ENCODE results near the gene DCP1A.
A peak's percentile ranks its signal among the peaks of the same experiment; 100 is the strongest.

Gene DCP1A

GRCh38 chr3:53255775-53256703 lies 91.3 kb downstream of the DCP1A start, which contains the start of gene TKT (continued):
- TF ChIP-seq ESRRG (CRISPR knock-in tag; IDR thresholded peaks at IDR 0.05), result peak; percentile 96
- no peak for TF ChIP-seq ARNTL (CRISPR knock-in tag; IDR thresholded peaks at IDR 0.05; ENCODE audit: borderline replicate concordance, low read depth)
- no peak for TF ChIP-seq TOX (CRISPR knock-in tag; IDR thresholded peaks at IDR 0.05; ENCODE audit: borderline replicate concordance)
- TF ChIP-seq PATZ1 (CRISPR knock-in tag; IDR thresholded peaks at IDR 0.05; ENCODE audit: borderline replicate concordance), result no peak
- no peak for TF ChIP-seq ZFP30 (CRISPR knock-in tag; IDR thresholded peaks at IDR 0.05)
- TF ChIP-seq SNAI2 (CRISPR knock-in tag; IDR thresholded peaks at IDR 0.05), result no peak
- no peak for TF ChIP-seq ZNF565 (CRISPR knock-in tag; conservative IDR thresholded peaks at IDR 0.05; ENCODE audit: low read depth)
- 0 out of 2 replicates have a peak, but pooled peaks have one; percentile 21 for TF ChIP-seq ISL1 (CRISPR knock-in tag; IDR thresholded peaks at IDR 0.05)
- no peak for TF ChIP-seq ZFP3 (CRISPR knock-in tag; IDR thresholded peaks at IDR 0.05)

- ATAC-seq, result peak; percentile 54
- TF ChIP-seq POU6F1 (CRISPR knock-in tag; IDR thresholded peaks at IDR 0.05; ENCODE audit: borderline replicate concordance, low read depth), result no peak
- no peak for TF ChIP-seq ZFP3 (CRISPR knock-in tag; IDR thresholded peaks at IDR 0.05)
- TF ChIP-seq ESRRG (CRISPR knock-in tag; IDR thresholded peaks at IDR 0.05), result no peak
- no peak for TF ChIP-seq ZNF70 (CRISPR knock-in tag; IDR thresholded peaks at IDR 0.05)
- no peak for TF ChIP-seq ZNF565 (CRISPR knock-in tag; conservative IDR thresholded peaks at IDR 0.05; ENCODE audit: low read depth)
- TF ChIP-seq TCF4 (CRISPR knock-in tag; IDR thresholded peaks at IDR 0.05; ENCODE audit: borderline replicate concordance), result no peak
- no peak for TF ChIP-seq RARB (CRISPR knock-in tag; IDR thresholded peaks at IDR 0.05)
These were observed 91.9 kb downstream of the DCP1A start for GRCh38 chr3:53255423-53255774.

GRCh38 chr3:53254509-53255422 lies 92.6 kb downstream of the DCP1A start:
- ATAC-seq, result peak; percentile 81
- TF ChIP-seq ZNF8 (CRISPR knock-in tag; IDR thresholded peaks at IDR 0.05) (no peak), BACH2 (CRISPR knock-in tag; IDR thresholded peaks at IDR 0.05; ENCODE audit: borderline replicate concordance) (no peak), CSRNP3 (CRISPR knock-in tag; IDR thresholded peaks at IDR 0.05) (no peak), ZFP30 (CRISPR knock-in tag; IDR thresholded peaks at IDR 0.05) (no peak), ZNF565 (CRISPR knock-in tag; conservative IDR thresholded peaks at IDR 0.05; ENCODE audit: low read depth) (no peak), PATZ1 (CRISPR knock-in tag; IDR thresholded peaks at IDR 0.05; ENCODE audit: borderline replicate concordance) (no peak)

GRCh38 chr3:53253707-53254508 lies 93.4 kb downstream of the DCP1A start:
- no peak for ATAC-seq
- TF ChIP-seq CSRNP3 (CRISPR knock-in tag; IDR thresholded peaks at IDR 0.05) (no peak), POU6F1 (CRISPR knock-in tag; IDR thresholded peaks at IDR 0.05; ENCODE audit: borderline replicate concordance, low read depth) (no peak), ESRRG (CRISPR knock-in tag; IDR thresholded peaks at IDR 0.05) (no peak), CREB5 (CRISPR knock-in tag; IDR thresholded peaks at IDR 0.05; ENCODE audit: low read depth) (no peak), ZFP3 (CRISPR knock-in tag; IDR thresholded peaks at IDR 0.05) (no peak), OSR1 (CRISPR knock-in tag; IDR thresholded peaks at IDR 0.05) (no peak), ZC3H10 (CRISPR knock-in tag; IDR thresholded peaks at IDR 0.05) (no peak), GLIS3 (CRISPR knock-in tag; IDR thresholded peaks at IDR 0.05) (no peak)
